GM21447 (cell line): ENCODE data around the gene SPATA16.

Experiments
- ATAC-seq: cut with Tn5 transposase; IDR thresholded peaks from one replicate; pipeline ENCODE4 v1.9.1; 2021; ENCODE audit not compliant: unreplicated experiment

Gene SPATA16

GRCh38 chr3:172844428-172844827 is 296.6 kb downstream of the SPATA16 start:
- no peak for ATAC-seq

GRCh38 chr3:172840913-172841312 is 300.1 kb downstream of the SPATA16 start:
- ATAC-seq, result no peak

GRCh38 chr3:172840463-172840862 is 300.6 kb downstream of the SPATA16 start:
- ATAC-seq, result no peak

- no peak for ATAC-seq
Observed at GRCh38 chr3:172839679-172840078, 301.4 kb downstream of the SPATA16 start.
